ENCODE data around the gene TULP4. TPM values are rescaled to one million over a fixed set of nuclear protein-coding genes. Genes with fewer than 3 reads are reported as not detected.
"Not testable (repeated sequence)": the region's sequence is repeated elsewhere in the genome, so short reads cannot be mapped to it uniquely, and the experiment has no call there.

The TULP4 gene
- total RNA-seq, 1 experiment from 2014 or later, result 31.1 TPM

DNA sequence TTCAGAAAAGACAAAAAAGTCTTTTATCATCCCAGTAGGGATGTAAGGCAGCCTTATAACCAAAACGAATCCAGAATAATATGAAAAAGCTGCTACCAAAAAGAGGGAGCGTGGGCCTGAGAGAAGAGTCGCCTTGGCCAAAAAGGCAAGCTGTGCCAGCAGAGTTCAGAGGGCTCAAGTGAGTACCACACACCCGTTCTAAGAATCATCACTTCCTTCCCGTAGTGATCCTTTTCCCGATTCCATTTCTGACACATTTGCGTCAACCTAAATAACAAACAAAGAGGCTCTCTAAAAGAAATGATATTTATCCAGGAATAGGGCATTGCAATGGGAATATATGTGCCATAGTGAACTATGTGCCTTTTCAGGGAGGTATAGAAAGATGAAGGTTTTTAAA lies 243.8 kb downstream of the TULP4 start:
- DNase-seq (ENCODE audit: low spot score), result no peak

DNA sequence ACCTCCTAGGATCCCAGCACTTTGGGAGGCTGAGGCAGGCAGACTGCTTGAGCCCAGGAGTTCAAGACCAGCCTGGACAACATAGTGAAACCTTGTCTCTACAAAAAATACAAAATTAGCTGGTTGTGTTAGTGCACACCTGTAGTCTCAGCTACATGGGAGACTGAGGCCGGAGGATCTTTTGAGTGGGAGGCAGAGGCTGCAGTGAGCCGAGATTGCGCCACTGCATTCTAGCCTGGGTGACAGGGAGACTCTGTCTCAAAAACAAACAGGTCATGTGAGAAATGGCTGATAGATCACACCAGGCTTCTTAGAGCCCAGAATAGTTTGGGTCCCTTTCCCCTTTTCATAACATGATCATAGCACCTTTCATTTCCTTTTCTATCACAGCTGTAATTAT lies 244.8 kb downstream of the TULP4 start:
- not testable (repeated sequence) for DNase-seq (ENCODE audit: low spot score)

DNA sequence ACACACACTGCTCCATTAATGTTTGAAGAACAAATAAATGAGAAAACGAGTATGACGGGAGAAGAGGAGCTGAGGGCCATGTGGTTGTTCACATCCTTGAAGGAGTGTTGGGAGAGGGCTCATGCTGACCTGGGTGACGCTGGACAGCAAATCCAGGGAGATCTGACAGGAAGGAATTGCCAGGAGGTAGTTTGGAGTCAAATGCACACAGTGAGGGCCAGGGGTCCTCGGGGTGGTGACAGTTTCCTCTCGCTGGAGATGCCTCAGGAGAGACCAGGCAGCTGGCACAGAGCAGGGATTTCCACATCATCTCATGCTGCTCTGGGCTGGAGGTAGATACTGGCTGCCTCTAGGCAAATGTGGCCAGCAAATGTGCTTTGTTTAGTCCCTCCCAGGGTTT lies 245.7 kb downstream of the TULP4 start:
- no peak for DNase-seq (ENCODE audit: low spot score)

DNA sequence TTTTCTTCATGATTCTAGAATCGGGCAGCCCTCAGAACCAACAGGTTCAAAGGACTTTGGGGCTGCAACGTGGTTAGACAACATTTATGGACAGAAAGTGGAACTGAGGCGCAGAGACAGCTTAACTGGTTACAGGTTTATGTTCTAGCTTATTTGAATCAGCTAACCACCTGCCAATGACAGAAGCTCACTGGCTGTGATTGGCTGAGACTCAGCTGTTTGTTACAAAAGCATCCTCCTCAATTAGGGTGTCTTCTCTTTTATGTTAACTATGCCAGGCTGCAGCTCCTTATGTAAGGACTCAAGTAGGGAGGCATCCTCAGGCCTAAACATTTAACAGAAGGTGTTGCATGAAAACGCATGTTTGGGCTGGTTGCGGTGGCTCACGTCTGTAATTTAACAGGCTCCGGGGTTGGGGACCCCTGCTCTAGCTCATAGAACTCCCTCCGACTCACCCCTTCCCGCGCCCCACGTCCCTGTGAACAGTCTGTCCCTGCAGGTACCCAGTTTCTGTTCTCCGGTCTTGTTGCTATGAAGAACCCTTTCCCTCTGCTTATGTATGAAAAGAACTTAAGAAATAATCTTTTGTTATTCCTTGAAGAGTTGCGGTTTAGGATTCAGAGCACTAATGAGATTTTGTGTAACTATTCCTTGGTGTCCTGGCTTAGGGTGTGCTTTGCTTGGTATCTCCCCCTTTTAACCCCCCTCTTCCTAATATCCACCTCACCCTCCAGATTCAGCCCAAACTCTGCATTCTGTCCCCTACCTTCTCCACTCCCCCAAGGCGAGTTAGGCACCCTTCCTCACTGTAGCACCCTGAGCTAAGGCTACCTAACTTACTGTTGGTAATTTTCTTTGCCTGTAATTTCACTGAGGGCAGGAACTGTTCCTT lies 246.4 kb downstream of the TULP4 start:
- DNase-seq (ENCODE audit: low spot score), result no peak

DNA sequence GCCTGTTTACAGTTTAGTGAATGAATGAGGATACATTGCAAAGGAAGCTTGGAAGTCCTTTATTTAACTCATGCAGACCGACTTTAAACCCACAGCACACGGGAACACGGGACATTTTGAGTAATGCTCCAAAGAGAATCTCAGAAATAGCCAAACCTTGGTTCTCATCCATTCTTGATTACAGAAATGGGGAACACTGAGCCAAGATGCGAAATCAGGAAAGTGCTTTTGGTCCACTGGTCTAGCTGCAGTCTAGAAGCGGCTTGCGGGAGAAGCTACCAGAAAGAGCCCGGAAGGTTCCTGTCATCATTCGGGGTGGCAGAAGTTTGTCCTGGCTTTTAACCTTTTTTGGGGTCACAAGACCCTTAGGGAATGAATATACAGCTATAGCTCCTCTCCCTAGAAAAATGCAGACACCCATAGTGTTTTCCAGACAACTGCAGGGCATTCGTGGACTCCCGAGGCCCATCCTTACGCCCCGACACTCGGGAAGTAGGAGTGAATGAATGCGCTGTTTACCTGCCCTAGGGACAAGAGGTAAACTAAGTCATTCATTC lies 247.2 kb downstream of the TULP4 start:
- DNase-seq (ENCODE audit: low spot score), result peak; percentile 12

DNA sequence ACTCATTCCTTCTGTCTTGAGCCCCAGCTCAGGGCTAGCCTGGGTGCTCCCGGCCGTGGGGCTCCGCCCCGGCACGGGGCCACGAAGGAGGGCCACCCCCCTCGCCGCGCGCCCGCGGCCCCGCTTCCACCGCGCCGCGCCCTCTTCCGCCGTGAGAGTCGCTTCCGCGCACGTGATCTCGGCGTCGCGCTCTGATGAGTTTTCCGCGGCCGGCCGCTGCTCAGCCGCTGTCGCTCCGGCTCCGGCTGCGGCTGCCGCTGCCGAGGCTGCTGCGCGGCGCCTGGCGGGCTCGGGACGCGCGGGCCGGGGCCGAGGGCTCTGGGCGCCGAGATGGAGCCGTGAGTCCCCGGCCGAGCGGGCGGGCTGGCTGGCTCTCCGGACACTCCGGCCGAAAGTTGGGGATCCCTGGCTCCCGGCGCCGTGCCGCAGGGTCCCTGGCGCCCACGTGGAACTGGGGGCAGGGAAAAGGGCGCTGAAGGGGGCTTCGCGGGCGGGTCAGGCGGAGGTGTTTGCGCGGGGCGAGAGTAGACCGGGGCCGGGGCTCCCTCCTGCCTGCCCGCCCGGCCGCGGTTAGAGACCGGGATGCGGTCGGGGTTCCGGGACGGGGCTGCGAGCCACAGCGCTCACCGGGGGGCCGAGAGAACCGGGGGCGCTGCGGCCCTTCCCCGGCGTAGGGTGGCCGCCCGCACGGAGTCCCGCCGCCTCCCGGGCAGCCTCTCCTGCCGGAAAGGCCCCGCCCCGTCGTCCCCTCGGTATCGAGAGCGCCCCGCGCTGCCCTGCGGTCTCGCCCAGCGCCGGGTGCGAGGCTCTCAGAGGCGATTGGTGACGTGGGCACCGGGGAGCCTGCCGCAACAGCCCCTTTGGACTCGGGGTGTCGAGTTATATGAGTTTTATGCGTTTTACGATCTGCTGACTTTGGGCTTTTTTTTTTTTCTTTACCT lies 247.9 kb downstream of the TULP4 start, which contains the start of gene TMEM181:
Gene TMEM181 (plus strand): TSS at position 197 of the 941 bp plus-strand sequence. CDS start 134 bp downstream, at position 331.
- DNase-seq (ENCODE audit: low spot score), result peak; percentile 78

DNA sequence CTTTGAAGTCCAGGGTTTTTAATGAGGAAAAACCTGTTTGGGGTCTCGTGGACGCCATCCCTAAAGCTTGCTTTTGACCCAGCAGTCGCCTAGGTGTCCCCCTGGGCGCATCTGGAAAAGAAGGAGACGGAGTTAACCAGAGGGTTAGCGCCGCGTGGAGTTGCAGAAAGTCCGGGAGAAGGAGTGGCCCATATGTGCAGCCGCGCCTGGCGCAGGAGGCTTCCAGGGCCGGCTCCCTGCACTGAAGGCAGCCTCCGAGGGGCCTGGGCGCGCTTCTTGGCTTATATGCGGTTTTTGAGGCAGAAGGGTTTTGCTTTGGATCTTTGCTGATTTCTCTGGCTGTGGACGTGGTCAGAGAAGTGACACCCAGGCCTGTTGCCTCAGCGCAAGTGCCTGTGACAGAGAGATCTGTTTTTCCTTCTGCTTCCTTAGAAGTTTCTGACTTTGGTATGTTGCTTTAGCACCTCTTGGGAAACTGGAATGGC lies 248.6 kb downstream of the TULP4 start:
- peak; percentile 34 for DNase-seq (ENCODE audit: low spot score)

Small RNA genes within 50 kb of the gene (small RNA-seq; reads per million reads assigned to genes)
- not detected for gene RN7SL173P

Other genes starting within 250 kb of the TULP4 start
- 1.1 and 3.1 TPM in 2 replicates for gene SERAC1, start 144.2 kb upstream of the TULP4 start, total RNA-seq (2014; rRNA removed; shearing (Covaris generic))
- gene GTF2H5, start 144.1 kb upstream of the TULP4 start, total RNA-seq (2014; rRNA removed; shearing (Covaris generic)), result 1.5 and 1.8 TPM in 2 replicates
- gene TMEM181, start 247.6 kb downstream of the TULP4 start, total RNA-seq (2014; rRNA removed; shearing (Covaris generic)), result 15.4 and 15.8 TPM in 2 replicates

Measured in HT-29 (cell line).